Muscle of leg (tissue), 11 donors: ENCODE data around the gene PCBD2. TPM values are rescaled to one million over a fixed set of nuclear protein-coding genes. Genes with fewer than 3 reads are reported as not detected.
A peak's percentile ranks its signal among the peaks of the same experiment; 100 is the strongest.
"Not testable (repeated sequence)": the region's sequence is repeated elsewhere in the genome, so short reads cannot be mapped to it uniquely, and the experiment has no call there.

Source experiments
- DNase-seq: peaks from one replicate; pipeline ENCODE4 v3.0.0; 2013
- H3K27ac ChIP-seq: one replicate; pipeline ENCODE4 v1.5.1; 2013; ENCODE audit warnings: mild to moderate bottlenecking, low read length, control low read depth
- H3K27me3 ChIP-seq: one replicate; pipeline ENCODE4 v1.6.1; 2013; ENCODE audit warnings: low read length; ENCODE audit not compliant: control insufficient read depth, insufficient read depth
- H3K36me3 ChIP-seq: one replicate; pipeline ENCODE4 v1.6.1; 2013; ENCODE audit warnings: low read length; ENCODE audit not compliant: control insufficient read depth, insufficient read depth
- H3K4me1 ChIP-seq: one replicate; pipeline ENCODE4 v1.6.1; 2013; ENCODE audit warnings: low read length; ENCODE audit not compliant: control insufficient read depth, insufficient read depth
- H3K4me3 ChIP-seq: one replicate; pipeline ENCODE4 v1.5.1; 2013; ENCODE audit warnings: low read length, control low read depth
- H3K9me3 ChIP-seq: replicated peaks from 2 replicates; pipeline ENCODE4 v1.6.1; 2013; ENCODE audit warnings: low read depth, low read length; ENCODE audit not compliant: control insufficient read depth
- WGBS: methylation state at CpG from one replicate; pipeline ENCODE4 v1.1.5; 2013; ENCODE audit warnings: missing lambda C conversion rate; ENCODE audit not compliant: insufficient coverage; 5-methylcytosine and 5-hydroxymethylcytosine counted together
- polyA plus RNA-seq, 8 donors: library from polyadenylated mRNA; unstranded; fragments of 120-200 nt; gene quantifications; one replicate each; pipeline versions ENCODE4 v1.2.1 to v1.2.3, GENCODE V29; 2013; ENCODE audit warnings: inconsistent platforms in 1 of 8, low replicate concordance in 1 of 8; ENCODE audit not compliant: insufficient read length in 8 of 8, insufficient read depth in 1 of 8
- total RNA-seq: library from RNA; stranded (reverse); fragments of 120-200 nt; gene quantifications from one replicate; pipeline ENCODE4 v1.2.4, GENCODE V29; 2013

The PCBD2 gene
- total and polyA plus RNA-seq, 9 donors, result 7.3 to 12.3 (median 9.1) TPM

DNA sequence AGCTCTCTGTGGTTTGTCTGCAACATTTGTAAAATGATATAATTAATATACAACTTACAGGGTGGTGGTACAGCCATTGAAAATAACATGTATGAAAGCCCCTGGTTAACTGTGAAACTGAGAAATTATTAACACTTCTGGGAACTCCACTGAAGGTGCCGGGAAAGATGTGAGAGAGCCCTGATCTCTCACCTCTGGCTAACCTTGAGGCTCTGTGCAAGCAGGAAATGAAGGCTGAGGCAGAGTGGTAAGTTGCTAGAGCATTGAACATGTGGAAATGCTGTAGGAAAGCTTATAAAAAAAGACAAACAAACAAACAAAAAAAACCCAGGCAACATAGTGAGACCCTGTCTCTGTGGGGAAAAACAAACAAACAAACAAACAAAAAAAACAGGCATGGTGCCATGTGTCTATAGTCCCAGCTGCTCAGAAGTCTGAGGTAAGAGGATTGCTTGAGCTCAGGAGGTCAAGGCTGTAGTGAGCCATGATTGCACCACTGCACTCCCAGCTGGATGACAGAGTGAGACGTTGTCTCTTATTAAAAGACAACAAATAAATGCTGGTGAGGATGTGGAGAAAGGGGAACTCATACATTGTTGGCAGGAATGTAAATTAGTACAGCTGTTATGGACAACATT lies 70.3 kb downstream of the PCBD2 start:
- Histone ChIP-seq H3K36me3 (no peaks in the 10 kb centered on the region), H3K4me3 (no peak overlapping the region), H3K27me3 (no peaks in the 10 kb centered on the region), H3K27ac (no peak overlapping the region), H3K4me1 (no peaks in the 10 kb centered on the region), H3K9me3 (peaks cover 14% of the 10 kb centered on the region)
- peak; percentile 16 for DNase-seq
- 0% methylated on average over 1 of the region's 2 CpGs for WGBS

DNA sequence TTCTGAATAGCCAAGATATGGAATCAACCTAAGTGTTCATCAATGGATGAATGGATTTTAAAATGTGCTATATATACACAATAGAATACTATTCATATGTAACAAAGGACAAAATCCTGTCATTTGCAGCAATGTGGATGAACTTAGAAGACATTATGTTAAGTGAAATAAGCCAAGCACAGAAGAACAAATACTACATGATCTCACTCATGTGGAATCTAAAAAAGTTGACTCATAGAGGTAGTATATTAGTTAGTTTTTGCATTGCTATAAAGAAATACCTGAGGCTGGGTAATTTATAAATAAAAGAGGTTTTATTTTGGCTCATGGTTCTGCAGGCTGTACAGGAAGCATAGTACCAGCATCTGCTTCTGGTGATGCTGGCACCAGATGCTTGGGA lies 70.9 kb downstream of the PCBD2 start:
- no peaks in the 10 kb centered on the region for H3K4me1 ChIP-seq
- H3K4me3 ChIP-seq, result no peak overlapping the region
- H3K36me3 ChIP-seq, result no peaks in the 10 kb centered on the region
- H3K27me3 ChIP-seq, result no peaks in the 10 kb centered on the region
- DNase-seq, result no peak
- H3K9me3 ChIP-seq, result peaks cover 16% of the 10 kb centered on the region
- no peak overlapping the region for H3K27ac ChIP-seq

DNA sequence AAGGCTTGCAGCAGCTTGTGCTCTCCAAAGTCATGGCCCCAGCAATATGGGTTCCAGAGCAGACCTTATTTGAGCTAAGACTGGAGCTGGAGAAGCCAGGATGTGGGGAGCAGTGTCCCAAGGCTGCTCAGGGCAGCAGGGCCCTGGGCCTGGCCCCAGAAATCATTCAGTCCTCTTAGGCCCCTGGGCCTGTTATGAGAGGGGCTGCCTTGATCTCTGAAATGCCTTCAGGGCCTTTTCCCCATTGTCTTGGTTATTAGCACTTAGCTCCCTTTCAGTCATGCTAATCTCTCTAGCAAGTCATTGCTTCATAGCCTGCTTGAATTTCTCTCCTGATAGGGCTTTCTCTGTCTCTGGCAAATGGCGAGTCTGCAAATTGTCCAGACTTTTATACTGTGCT lies 71.9 kb downstream of the PCBD2 start:
- no peaks in the 10 kb centered on the region for H3K36me3 ChIP-seq
- H3K4me1 ChIP-seq, result no peaks in the 10 kb centered on the region
- peaks cover 26% of the 10 kb centered on the region for H3K9me3 ChIP-seq
- no peak overlapping the region for H3K4me3 ChIP-seq
- no peak for DNase-seq
- H3K27me3 ChIP-seq, result no peaks in the 10 kb centered on the region
- H3K27ac ChIP-seq, result no peak overlapping the region
- WGBS, result 80% methylated on average over 1 of the region's 1 CpG

DNA sequence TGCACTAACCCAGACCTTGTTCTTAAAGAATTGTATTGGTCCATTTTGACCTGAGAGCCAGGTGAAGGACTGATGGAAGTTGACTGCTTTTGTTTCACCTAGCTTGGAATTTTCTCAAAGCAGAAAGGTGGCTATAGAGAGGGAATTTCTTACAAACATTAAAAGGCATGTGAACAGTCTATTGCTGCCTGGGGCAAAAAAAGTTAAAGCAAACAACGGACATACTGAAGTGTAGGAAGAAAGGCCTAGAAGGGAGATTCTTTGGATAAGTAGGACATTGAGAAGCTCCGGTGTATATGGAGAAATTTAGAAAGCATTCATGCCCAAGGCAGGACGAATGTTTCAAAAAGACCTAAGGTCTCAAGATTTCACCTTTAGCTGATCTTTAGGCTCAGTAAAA lies 74.5 kb downstream of the PCBD2 start:
- Histone ChIP-seq H3K36me3 (no peaks in the 10 kb centered on the region), H3K9me3 (peaks cover 33% of the 10 kb centered on the region), H3K27me3 (no peaks in the 10 kb centered on the region), H3K27ac (no peak overlapping the region), H3K4me3 (no peak overlapping the region), H3K4me1 (no peaks in the 10 kb centered on the region)
- WGBS, result 100% methylated on average over 2 of the region's 3 CpGs
- DNase-seq, result no peak

DNA sequence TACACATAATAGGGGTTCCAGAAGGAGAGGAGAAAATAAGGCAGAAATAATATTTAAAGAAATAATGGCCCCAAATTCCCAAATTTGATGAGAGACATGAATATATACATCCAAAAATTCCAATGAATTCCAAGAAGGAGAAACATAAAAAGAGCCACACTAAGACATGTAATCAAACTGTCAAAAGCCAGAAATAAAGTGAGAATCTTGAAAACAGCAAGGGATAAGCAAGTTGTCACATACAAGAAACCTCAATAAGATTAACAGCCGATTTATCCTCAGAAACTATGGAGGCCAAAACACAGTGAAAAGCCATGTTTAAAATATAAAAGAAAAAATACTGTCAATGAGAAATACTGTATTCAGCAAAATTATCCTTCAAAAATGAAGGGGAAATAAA lies 77.3 kb downstream of the PCBD2 start:
- H3K4me1 ChIP-seq, result no peaks in the 10 kb centered on the region
- no peak overlapping the region for H3K4me3 ChIP-seq
- no peak for DNase-seq
- WGBS, result no CpG with 5 or more reads among the region's 1 CpG
- H3K27ac ChIP-seq, result no peak overlapping the region
- H3K27me3 ChIP-seq, result no peaks in the 10 kb centered on the region
- H3K36me3 ChIP-seq, result no peaks in the 10 kb centered on the region
- peaks cover 25% of the 10 kb centered on the region for H3K9me3 ChIP-seq

DNA sequence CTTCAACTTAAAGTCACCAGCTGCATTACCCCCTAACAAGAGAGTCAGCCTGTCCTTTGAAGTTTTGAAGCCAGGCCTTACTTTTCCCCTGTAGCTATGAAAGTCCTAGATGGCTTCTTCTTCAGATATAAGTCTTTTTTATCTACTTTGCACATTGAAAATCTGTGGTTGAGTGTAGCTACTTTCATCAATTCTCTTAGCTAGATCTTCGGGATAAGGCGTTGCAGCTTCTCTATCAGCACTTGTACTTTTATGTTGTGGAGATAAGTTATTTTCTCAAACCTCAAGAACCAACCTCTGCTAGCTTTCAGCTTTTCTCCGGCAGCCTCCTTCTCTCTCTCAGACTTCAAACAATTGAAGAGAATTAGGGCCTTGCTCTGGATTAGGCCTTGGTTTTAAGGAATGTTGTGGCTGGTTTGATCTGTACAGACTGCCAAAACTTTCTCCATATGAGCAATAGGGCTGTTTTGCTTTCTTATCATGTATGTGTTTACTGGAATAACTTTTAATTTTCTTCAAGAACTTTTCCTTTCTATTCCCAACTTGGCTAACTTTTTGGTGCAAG lies 84.4 kb downstream of the PCBD2 start:
- no peak for DNase-seq
- Histone ChIP-seq H3K27me3 (no peaks in the 10 kb centered on the region), H3K4me1 (no peaks in the 10 kb centered on the region), H3K4me3 (no peak overlapping the region), H3K27ac (no peak overlapping the region), H3K9me3 (no peaks in the 10 kb centered on the region), H3K36me3 (no peaks in the 10 kb centered on the region)
- WGBS, result no CpG with 5 or more reads among the region's 3 CpGs

DNA sequence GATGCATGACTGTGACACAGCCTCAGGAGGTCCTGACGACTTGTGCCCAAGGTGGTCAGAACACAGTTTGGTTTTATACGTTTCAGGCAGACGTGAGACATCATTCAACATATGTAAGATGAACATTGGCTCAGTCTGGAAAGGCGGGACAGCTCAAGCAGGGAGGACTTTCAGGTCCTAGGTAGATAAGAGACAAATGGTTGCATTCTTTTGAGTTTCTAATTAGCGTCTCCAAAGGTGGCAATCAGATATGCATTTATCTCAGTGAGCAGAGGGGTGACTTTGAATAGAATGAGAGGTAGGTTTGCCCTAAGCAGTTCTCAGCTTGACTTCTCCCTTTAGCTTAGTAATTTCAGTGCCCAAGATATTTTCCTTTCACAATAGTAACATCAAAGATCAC lies 85.3 kb downstream of the PCBD2 start:
- H3K36me3 ChIP-seq, H3K4me3 ChIP-seq, H3K9me3 ChIP-seq, H3K4me1 ChIP-seq, DNase-seq, H3K27me3 ChIP-seq, H3K27ac ChIP-seq: not testable (repeated sequence)
- 58% methylated on average over 5 of the region's 5 CpGs for WGBS

DNA sequence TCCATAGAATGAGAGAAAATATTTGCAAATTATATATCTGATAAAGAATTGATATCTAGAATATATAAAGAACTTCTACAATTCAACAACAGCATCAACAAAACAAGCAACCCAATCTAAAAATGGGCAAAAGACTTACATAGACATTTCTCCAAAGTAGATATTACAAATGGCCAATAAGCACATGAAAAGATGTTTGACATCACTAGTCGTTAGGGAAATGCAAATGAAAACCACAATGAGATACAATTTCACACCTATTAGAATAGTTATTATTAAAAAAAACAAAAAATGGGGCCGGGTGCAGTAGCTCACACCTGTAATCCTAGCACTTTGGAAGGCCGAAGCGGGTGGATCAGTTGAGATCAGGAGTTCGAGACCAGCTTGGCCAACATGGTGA lies 87.2 kb downstream of the PCBD2 start:
- DNase-seq, result no peak
- no CpG with 5 or more reads among the region's 5 CpGs for WGBS
- Histone ChIP-seq H3K27ac (no peak overlapping the region), H3K27me3 (no peaks in the 10 kb centered on the region), H3K36me3 (no peaks in the 10 kb centered on the region), H3K4me3 (no peak overlapping the region), H3K4me1 (no peaks in the 10 kb centered on the region), H3K9me3 (no peaks in the 10 kb centered on the region)

DNA sequence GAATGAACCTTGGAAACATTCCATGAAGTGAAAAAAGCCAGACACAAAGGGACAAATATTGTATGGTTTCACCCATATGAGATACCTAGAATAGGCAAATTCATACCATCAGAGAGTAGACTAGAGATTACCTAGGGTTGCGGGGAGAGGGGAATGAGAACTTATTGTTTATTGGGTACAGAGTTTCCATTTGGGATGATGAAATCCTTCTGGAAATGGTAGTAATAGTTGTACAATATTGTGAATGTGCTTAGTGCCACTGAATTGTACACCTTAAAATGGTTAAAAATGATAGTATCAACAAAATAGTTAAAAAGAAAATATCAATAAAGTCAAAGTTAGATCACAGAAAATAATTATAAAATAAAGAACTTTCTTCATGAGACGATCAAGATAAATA lies 88.2 kb downstream of the PCBD2 start:
- no peak overlapping the region for H3K27ac ChIP-seq
- no peaks in the 10 kb centered on the region for H3K27me3 ChIP-seq
- no peaks in the 10 kb centered on the region for H3K4me1 ChIP-seq
- H3K9me3 ChIP-seq, result no peaks in the 10 kb centered on the region
- H3K36me3 ChIP-seq, result no peaks in the 10 kb centered on the region
- no peak overlapping the region for H3K4me3 ChIP-seq
- DNase-seq, result no peak
- WGBS, result no CpG with 5 or more reads among the region's 2 CpGs

DNA sequence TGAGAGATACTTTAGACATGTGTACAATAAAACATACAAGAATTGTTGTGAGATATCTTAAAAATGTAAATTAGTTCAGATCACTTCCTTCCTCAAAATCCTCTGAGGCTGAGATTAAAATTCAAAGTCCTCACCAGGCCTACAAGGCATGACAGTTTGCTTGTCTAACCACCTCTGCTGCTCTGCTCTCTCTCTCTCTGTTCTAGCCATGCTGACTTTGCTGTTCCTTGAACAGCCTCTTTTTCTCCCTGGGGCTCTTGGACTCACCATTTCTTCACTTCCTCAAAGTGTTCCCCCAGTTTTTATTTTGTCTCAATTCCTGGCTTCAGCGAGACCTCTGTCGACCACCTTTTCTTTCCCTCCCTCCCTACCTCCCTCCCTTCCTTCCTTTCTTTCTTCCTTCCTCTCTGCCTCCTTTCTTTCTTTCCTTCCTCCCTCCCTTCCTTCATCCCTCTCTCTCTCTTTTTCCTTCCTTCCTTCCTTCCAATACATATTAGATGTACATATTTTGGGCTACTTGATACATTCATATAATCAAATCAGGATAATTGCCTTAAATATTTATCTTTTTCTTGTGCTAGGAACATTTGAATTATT lies 89.7 kb downstream of the PCBD2 start:
- WGBS, result 74% methylated on average over 2 of the region's 2 CpGs
- H3K4me1 ChIP-seq, result no peaks in the 10 kb centered on the region

More for the DNA sequence above, 89.7 kb downstream of the PCBD2 start:
- no peak overlapping the region for H3K4me3 ChIP-seq
- no peaks in the 10 kb centered on the region for H3K36me3 ChIP-seq
- no peak overlapping the region for H3K27ac ChIP-seq
- H3K27me3 ChIP-seq, result no peaks in the 10 kb centered on the region
- DNase-seq, result peak; percentile 18
- no peaks in the 10 kb centered on the region for H3K9me3 ChIP-seq
